NK-92 (cell line): ENCODE data around the gene KCTD4.
"Not testable (repeated sequence)": the region's sequence is repeated elsewhere in the genome, so short reads cannot be mapped to it uniquely, and the experiment has no call there.

Source experiments
- DNase-seq: peaks from one replicate; lab custom pipeline; 2025; ENCODE audit not compliant: unreplicated experiment; lab: John Stamatoyannopoulos, UW

The KCTD4 gene

GRCh38 chr13:45200701-45201232, at the start of gene KCTD4:
KCTD4 (minus strand) TSS chr13:45201045; CDS start chr13:45194567, 6,478 bp downstream.
- no peak for DNase-seq

GRCh38 chr13:45249662-45250061, 48.8 kb upstream of the KCTD4 start:
- DNase-seq = no peak

- DNase-seq = not testable (repeated sequence)
Observed at GRCh38 chr13:45244736-45245135, 43.9 kb upstream of the KCTD4 start.

- DNase-seq = no peak
Observed at GRCh38 chr13:45243077-45243476, 42.2 kb upstream of the KCTD4 start.

GRCh38 chr13:45242524-45242923, 41.7 kb upstream of the KCTD4 start:
- DNase-seq = no peak

GRCh38 chr13:45242070-45242469, 41.2 kb upstream of the KCTD4 start:
- no peak for DNase-seq

- no peak for DNase-seq
Observed at GRCh38 chr13:45240143-45240542, 39.3 kb upstream of the KCTD4 start.

GRCh38 chr13:45238945-45239795, 38.3 kb upstream of the KCTD4 start:
- no peak for DNase-seq

- DNase-seq = no peak
Observed at GRCh38 chr13:45232591-45232990, 31.7 kb upstream of the KCTD4 start.

GRCh38 chr13:45231722-45232121, 30.9 kb upstream of the KCTD4 start:
- no peak for DNase-seq

- no peak for DNase-seq
Observed at GRCh38 chr13:45231305-45231704, 30.5 kb upstream of the KCTD4 start.

- DNase-seq = no peak
Observed at GRCh38 chr13:45229172-45229571, 28.3 kb upstream of the KCTD4 start.

- no peak for DNase-seq
Observed at GRCh38 chr13:45228002-45228401, 27.2 kb upstream of the KCTD4 start.

GRCh38 chr13:45226024-45226423, 25.2 kb upstream of the KCTD4 start:
- DNase-seq = no peak

- DNase-seq = no peak
Observed at GRCh38 chr13:45225370-45225769, 24.5 kb upstream of the KCTD4 start.

GRCh38 chr13:45224176-45224575, 23.3 kb upstream of the KCTD4 start:
- DNase-seq = no peak

- DNase-seq = no peak
Observed at GRCh38 chr13:45222919-45223318, 22.1 kb upstream of the KCTD4 start.

- no peak for DNase-seq
Observed at GRCh38 chr13:45222516-45222915, 21.7 kb upstream of the KCTD4 start.

- no peak for DNase-seq
Observed at GRCh38 chr13:45220403-45220802, 19.6 kb upstream of the KCTD4 start.

- no peak for DNase-seq
Observed at GRCh38 chr13:45219938-45220375, 19.1 kb upstream of the KCTD4 start.

GRCh38 chr13:45219123-45219891, 18.5 kb upstream of the KCTD4 start:
- DNase-seq = no peak

- DNase-seq = no peak
Observed at GRCh38 chr13:45218689-45219088, 17.8 kb upstream of the KCTD4 start.
